DMS53 treated with DMSO at 0.1 percent for 48 hours (cell line): ENCODE measurements around the gene SHROOM3.

ENCODE experiments used
- DNase-seq: peaks from one replicate; lab custom pipeline; 2025; ENCODE audit not compliant: unreplicated experiment; lab: John Stamatoyannopoulos, UW

Gene SHROOM3

GRCh38 chr4:76489686-76490161 lies 54.7 kb downstream of the SHROOM3 start:
- DNase-seq = no peak

- DNase-seq = no peak
Measured at GRCh38 chr4:76492055-76492454, 57.0 kb downstream of the SHROOM3 start.

DNA sequence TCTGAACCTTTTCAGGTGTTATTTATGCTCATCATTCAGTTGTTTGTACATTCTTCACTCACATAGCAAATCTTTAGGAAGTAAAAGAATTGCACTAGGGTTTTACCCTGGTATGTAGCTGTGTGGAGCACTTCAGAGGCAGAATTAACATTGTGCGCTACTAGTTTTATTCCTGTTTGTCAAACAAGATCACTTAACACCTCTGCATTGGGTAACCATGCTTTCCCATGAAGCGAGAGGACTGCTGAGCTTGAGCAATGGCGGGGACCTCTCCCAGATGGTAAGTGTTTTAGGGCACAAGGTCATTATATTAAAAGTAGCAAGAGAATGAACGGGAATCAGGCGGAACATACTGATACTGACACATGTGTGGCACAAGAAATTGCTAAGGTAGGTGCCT lies 59.2 kb downstream of the SHROOM3 start:
- no peak for DNase-seq

DNA sequence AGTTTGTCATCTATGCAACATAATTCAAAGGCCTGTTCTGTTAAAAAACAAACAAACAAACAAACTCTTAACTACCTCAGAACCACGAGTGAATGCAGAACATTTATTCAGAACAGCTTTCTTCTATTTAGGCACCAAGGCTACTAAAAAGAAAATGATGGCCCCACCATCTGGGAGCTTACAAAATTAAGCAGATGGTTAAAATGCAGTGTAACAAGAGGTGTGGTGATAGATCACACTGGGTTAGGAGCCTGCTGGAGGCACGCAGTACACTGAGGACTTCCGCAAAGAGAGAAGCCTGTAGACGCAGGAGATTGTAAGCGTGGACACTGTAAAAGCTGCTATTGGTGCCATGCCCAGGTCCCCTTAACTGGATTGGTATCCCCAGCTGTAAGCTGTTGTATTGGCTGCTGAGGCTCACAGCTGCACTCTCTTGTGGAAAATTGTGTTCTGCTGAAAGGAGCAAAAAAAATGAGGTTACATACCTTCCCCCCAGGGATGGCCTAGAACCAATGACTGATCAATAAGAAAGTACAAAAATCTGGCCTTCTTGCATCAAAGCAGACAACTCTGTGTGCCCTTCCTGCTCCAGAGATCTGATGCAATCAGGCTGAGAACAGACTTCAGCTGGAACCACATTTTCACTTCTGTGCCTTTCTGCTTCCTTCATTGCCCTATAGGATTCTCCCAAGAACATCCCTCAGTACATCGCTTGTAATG lies 60.0 kb downstream of the SHROOM3 start:
- DNase-seq = no peak

DNA sequence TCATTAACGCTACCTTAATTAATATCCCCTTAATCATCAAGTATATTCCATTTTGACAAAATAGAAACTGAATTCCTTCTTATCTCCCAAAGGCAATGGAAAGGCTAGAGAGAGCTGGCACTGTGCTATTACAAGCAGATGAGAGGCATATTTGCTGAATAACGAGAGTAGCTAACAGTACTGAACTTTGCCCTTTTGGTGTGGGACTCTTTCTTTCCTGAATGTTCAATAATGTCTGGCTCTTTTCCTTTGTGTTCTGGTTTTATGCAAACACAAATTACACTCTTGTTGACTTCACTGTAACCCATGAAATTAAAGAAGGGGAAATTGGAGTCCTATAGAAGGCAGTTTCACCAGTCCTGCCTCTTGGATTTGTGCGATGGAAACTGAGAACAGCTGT lies 63.5 kb downstream of the SHROOM3 start:
- no peak for DNase-seq

GRCh38 chr4:76499461-76499860 lies 64.4 kb downstream of the SHROOM3 start:
- no peak for DNase-seq

DNA sequence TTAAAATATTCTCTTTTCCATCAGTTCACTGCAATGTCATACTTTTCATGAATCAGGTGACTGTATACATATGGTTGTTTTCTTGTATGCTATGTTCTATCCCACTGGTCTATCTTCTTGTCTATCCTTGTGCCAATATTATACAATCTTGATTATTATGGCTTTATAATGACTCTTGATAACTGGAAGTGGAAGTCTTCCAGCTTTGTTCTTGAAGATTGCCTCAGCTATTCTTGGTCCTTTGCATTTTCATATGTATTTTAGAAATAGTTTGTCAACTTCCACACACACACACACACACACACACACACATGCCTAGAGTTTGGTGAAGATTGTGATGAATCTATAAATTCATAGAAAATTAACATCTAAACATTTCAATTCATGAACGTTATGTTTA lies 67.9 kb downstream of the SHROOM3 start:
- no peak for DNase-seq

- peak; percentile 40 for DNase-seq
Measured at GRCh38 chr4:76504613-76505465, 69.8 kb downstream of the SHROOM3 start.

GRCh38 chr4:76511947-76512346 lies 76.9 kb downstream of the SHROOM3 start:
- DNase-seq = no peak

- no peak for DNase-seq
Measured at GRCh38 chr4:76513482-76513881, 78.5 kb downstream of the SHROOM3 start.

DNA sequence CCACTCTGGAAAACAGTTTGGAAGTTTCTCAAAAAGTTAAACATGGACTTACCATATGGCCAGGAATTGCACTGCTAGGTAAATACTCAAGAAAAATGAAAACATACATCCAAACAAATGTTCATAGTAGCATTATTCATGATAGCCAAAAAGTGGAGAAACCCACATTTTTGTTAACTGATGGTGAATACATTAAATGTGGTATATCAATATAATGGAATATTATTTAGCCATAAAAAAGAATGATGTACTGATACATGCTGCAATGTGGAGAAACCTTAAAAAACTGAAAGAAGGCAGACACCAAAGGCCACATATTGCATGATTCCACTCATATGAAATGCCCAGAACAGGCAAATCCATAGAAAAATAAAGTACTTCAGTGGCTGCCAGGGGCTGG lies 79.1 kb downstream of the SHROOM3 start:
- DNase-seq = no peak

DNA sequence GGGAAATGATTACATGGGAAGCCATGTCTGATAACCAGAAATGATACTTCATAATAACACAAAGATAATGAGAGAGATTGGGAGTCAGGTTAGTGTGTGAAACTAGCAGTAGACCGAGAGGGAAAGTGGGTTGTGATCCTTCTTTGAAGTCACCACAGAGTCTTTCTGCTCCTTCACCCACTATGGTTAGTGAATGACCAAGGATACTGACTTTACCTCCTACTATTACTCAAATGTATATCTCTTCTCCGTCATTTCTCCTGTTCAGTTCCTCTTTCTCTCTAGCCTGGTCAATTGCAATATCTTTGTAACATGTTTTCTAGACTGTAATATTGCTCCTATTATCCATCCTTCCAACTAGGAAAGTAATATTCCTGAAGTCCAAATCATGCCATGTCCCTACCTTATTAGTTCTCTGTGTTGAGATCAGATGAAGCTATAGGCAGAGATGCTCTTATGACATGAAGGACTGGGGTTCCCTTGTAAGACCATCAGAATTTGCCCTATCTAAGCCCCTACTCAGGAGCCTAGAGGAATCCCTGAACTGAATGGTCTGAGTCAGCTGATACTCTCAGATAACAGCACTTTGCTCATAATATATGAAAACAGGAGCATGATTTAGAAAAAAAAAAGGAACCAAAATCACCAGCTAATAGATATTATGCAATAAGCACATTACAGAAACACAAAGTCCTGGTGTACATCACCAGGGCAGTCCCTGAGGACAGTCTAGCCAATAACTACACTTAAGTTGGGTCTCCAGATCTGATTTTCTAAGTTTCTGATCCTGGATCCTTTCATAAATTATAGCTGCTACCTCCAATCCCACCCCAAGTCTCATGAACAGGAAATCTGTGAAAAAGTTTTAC lies 81.2 kb downstream of the SHROOM3 start:
- DNase-seq = no peak

DNA sequence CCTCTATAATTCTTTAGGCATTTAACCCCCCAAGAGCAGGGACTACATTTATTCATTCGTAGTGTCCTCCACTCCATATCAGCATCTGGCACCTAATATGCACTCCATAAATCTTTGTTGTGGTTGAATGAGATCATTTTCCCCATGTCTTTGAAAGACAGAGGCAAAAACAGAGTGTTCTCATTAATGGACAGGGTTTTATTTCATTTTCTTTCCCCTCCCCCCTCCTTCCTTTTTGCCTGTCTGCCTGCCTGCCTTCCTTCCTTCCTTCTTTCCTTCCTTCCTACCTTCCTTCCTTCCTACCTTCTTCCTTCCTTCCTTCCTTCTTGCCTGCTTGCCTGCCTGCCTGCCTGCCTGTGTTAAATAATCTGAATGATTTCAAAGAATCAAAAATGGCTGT lies 83.2 kb downstream of the SHROOM3 start:
- no peak for DNase-seq

DNA sequence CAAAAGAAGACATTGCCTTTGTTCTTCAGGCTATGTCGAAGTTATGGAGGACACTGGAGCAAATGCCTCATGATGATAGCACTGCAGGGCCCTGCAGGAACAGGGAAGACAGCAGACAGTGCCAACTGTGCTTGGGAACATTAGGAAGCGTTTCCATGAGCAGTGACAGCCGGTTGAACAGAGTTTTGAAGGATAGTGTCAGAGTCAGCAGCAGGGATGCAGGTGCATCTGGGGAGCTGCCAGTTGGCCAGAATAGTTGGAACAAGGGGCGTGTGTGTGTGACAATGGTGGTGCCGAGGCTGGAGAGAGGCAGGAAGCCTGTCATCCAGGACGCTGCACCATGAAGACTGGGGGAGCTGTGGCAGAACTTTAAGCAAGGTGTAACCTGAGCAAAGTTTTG lies 88.6 kb downstream of the SHROOM3 start:
- no peak for DNase-seq

DNA sequence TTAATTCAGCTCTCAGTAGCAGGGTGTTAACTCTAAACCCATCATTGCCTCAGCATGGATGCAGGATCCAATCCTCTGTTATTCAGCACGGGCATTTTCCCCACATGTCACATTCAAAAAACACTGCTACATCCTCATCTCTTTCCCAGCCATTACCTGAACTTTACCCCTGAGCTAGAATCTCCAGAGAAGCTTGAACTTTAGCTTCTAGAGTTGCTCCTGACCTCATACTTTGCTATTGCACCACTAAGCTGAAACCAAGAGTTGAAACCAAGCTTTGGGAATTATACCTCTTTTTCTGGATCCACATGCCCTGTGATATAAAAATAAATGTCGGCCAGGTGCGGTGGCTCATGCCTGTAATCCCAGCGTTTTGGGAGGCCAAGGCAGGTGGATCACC lies 90.7 kb downstream of the SHROOM3 start:
- DNase-seq = no peak

GRCh38 chr4:76526585-76526990 lies 91.6 kb downstream of the SHROOM3 start:
- peak; percentile 60 for DNase-seq

DNA sequence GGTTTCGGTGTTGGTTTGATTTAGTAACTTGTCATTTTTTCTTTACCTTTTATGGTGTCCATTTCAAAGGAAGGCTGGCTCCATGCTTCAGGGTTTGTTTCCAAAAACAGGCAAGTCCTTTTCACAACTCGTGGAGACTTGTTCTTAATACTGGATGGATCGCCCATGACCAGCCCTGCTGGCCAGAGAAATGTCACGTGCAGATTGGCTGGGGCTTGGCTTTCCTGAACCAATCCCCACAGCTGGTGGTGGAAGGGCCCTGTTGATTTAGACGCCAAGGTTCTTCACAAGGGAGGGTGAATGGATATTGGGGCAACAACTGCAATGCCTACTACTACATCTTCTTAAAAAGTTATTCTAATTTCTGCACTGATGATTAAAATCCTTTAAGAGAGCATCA lies 92.6 kb downstream of the SHROOM3 start:
- no peak for DNase-seq

GRCh38 chr4:76531597-76531996 lies 96.6 kb downstream of the SHROOM3 start:
- no peak for DNase-seq

DNA sequence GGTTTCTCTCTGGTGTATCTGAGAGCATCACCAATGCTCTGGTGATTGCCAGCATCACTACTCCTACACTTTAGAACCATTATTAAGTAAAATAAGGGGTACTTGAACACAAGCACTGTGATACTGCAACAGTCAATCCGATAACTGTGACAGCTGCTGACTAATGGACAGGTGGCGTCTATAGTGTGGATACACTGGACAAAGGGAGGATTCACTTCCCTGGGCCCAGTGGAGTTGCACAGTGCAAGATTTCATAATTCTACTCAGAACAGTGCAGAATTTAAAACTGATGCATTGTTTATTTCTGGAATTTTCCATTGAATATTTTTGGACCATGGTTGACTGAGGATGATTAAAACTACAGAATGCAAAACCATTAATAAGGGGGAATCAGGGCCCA lies 97.8 kb downstream of the SHROOM3 start:
- no peak for DNase-seq

DNA sequence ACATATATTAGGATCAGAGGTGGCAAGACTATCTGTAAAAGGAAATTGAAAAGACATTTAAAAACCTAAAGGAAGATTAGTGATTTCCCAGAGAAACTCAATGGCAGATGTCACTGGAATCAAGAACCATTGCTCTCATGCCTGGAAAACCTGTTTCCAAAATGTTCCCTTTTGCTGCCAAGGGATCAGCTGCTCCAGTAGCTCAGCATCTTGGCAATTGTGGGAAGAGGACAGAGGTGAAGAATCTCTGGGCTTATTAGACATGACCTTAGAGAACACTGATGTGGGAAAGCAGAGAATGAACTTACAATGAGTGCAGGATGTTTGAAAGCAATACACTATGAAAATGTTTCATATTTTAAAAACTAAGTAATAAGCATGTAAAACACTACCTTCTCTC lies 98.3 kb downstream of the SHROOM3 start:
- DNase-seq = no peak

GRCh38 chr4:76535603-76536372 lies 100.8 kb downstream of the SHROOM3 start:
- no peak for DNase-seq
